ENCODE results near the gene TOR2A.

The TOR2A gene

GRCh38 chr9:127746959-127747569 is 12.0 kb upstream of the TOR2A start:
- in situ Hi-C loops (cut with HindIII; ENCODE audit: low sequenced_read_pairs): no loop called here

GRCh38 chr9:127744398-127745110 is 9.5 kb upstream of the TOR2A start:
- in situ Hi-C loops (cut with HindIII; ENCODE audit: low sequenced_read_pairs): no loop called here

- in situ Hi-C loops (cut with HindIII; ENCODE audit: low sequenced_read_pairs): no loop called here
Observed at GRCh38 chr9:127742435-127743088, 7.5 kb upstream of the TOR2A start.

- in situ Hi-C loops (cut with HindIII; ENCODE audit: low sequenced_read_pairs): no loop called here
Observed at GRCh38 chr9:127741831-127742434, 6.8 kb upstream of the TOR2A start.

- in situ Hi-C loops (cut with HindIII; ENCODE audit: low sequenced_read_pairs): no loop called here
Observed at GRCh38 chr9:127739614-127740330, 4.7 kb upstream of the TOR2A start.

GRCh38 chr9:127738666-127739065 is 3.6 kb upstream of the TOR2A start:
- in situ Hi-C loops (cut with HindIII; ENCODE audit: low sequenced_read_pairs): no loop called here

GRCh38 chr9:127735530-127736185 is 564 bp upstream of the TOR2A start:
- in situ Hi-C loops (cut with HindIII; ENCODE audit: low sequenced_read_pairs): no loop called here

- in situ Hi-C loops (cut with HindIII; ENCODE audit: low sequenced_read_pairs): no loop called here
Observed at GRCh38 chr9:127734247-127734746, 797 bp downstream of the TOR2A start.

GRCh38 chr9:127733614-127734013 is 1.5 kb downstream of the TOR2A start:
- in situ Hi-C loops (cut with HindIII; ENCODE audit: low sequenced_read_pairs): no loop called here

GRCh38 chr9:127732444-127732843 is 2.6 kb downstream of the TOR2A start:
- in situ Hi-C loops (cut with HindIII; ENCODE audit: low sequenced_read_pairs): no loop called here

- in situ Hi-C loops (cut with HindIII; ENCODE audit: low sequenced_read_pairs): no loop called here
Observed at GRCh38 chr9:127731938-127732337, 3.2 kb downstream of the TOR2A start.

GRCh38 chr9:127730799-127731410 is 4.2 kb downstream of the TOR2A start:
- in situ Hi-C loops (cut with HindIII; ENCODE audit: low sequenced_read_pairs): no loop called here

- in situ Hi-C loops (cut with HindIII; ENCODE audit: low sequenced_read_pairs): no loop called here
Observed at GRCh38 chr9:127730262-127730661, 4.8 kb downstream of the TOR2A start.

GRCh38 chr9:127729522-127730256 is 5.4 kb downstream of the TOR2A start:
- in situ Hi-C loops (cut with HindIII; ENCODE audit: low sequenced_read_pairs): no loop called here

GRCh38 chr9:127728808-127729207 is 6.3 kb downstream of the TOR2A start:
- in situ Hi-C loops (cut with HindIII; ENCODE audit: low sequenced_read_pairs): no loop called here

GRCh38 chr9:127726871-127727270 is 8.2 kb downstream of the TOR2A start:
- in situ Hi-C loops (cut with HindIII; ENCODE audit: low sequenced_read_pairs): no loop called here

- in situ Hi-C loops (cut with HindIII; ENCODE audit: low sequenced_read_pairs): no loop called here
Observed at GRCh38 chr9:127724012-127724411, 11.1 kb downstream of the TOR2A start.

GRCh38 chr9:127723444-127723843 is 11.7 kb downstream of the TOR2A start:
- in situ Hi-C loops (cut with HindIII; ENCODE audit: low sequenced_read_pairs): no loop called here

GRCh38 chr9:127723013-127723412 is 12.1 kb downstream of the TOR2A start:
- in situ Hi-C loops (cut with HindIII; ENCODE audit: low sequenced_read_pairs): no loop called here
